GM19239 (cell line): ENCODE data around the gene MGAT3.
"Not testable (repeated sequence)": the region's sequence is repeated elsewhere in the genome, so short reads cannot be mapped to it uniquely, and the experiment has no call there.

Experiments
- DNase-seq: peaks from one replicate; pipeline ENCODE4 v3.0.0; 2011; ENCODE audit warnings: low spot score; ENCODE audit not compliant: insufficient read length
- FAIRE-seq: peaks from 2 replicates; lab custom pipeline; 2011; peaks lifted over from hg19 to GRCh38; lab: Jason Lieb, UNC

MGAT3 gene

GRCh38 chr22:39456522-39457197, at the start of gene MGAT3:
TSS of gene MGAT3 (plus strand) at chr22:39457012. CDS start at chr22:39487348, 30,336 bp downstream.
- DNase-seq (no peak), FAIRE-seq (peak; percentile 58)

- FAIRE-seq (no peak), DNase-seq (no peak)
Observed at GRCh38 chr22:39408173-39408572, 48.6 kb upstream of the MGAT3 start.

- no peak for FAIRE-seq
- DNase-seq = no peak
Observed at GRCh38 chr22:39408807-39409206, 48.0 kb upstream of the MGAT3 start.

- no peak for DNase-seq
- no peak for FAIRE-seq
Observed at GRCh38 chr22:39409516-39410029, 47.2 kb upstream of the MGAT3 start.

- DNase-seq (no peak), FAIRE-seq (no peak)
Observed at GRCh38 chr22:39410264-39410663, 46.5 kb upstream of the MGAT3 start.

GRCh38 chr22:39411828-39412365, 44.9 kb upstream of the MGAT3 start:
- FAIRE-seq, DNase-seq: not testable (repeated sequence)

GRCh38 chr22:39413204-39413603, 43.6 kb upstream of the MGAT3 start:
- FAIRE-seq, DNase-seq: not testable (repeated sequence)

GRCh38 chr22:39414377-39414776, 42.4 kb upstream of the MGAT3 start:
- DNase-seq (no peak), FAIRE-seq (no peak)

- DNase-seq = no peak
- FAIRE-seq = no peak
Observed at GRCh38 chr22:39414886-39415285, 41.9 kb upstream of the MGAT3 start.

- no peak for FAIRE-seq
Observed at GRCh38 chr22:39415506-39415905, 41.3 kb upstream of the MGAT3 start.

GRCh38 chr22:39416319-39416718, 40.5 kb upstream of the MGAT3 start:
- no peak for DNase-seq
- FAIRE-seq = no peak

More at GRCh38 chr22:39415506-39415905, 41.3 kb upstream of the MGAT3 start:
- DNase-seq = no peak

GRCh38 chr22:39417641-39418040, 39.2 kb upstream of the MGAT3 start:
- DNase-seq (no peak), FAIRE-seq (no peak)

- no peak for FAIRE-seq
Observed at GRCh38 chr22:39418696-39419095, 38.1 kb upstream of the MGAT3 start.

GRCh38 chr22:39419096-39419495, 37.7 kb upstream of the MGAT3 start:
- DNase-seq (no peak), FAIRE-seq (no peak)

More at GRCh38 chr22:39418696-39419095, 38.1 kb upstream of the MGAT3 start:
- DNase-seq = no peak

GRCh38 chr22:39419911-39420310, 36.9 kb upstream of the MGAT3 start:
- no peak for FAIRE-seq
- DNase-seq = no peak

GRCh38 chr22:39421691-39422090, 35.1 kb upstream of the MGAT3 start:
- no peak for FAIRE-seq
- DNase-seq = no peak

- no peak for FAIRE-seq
- no peak for DNase-seq
Observed at GRCh38 chr22:39422101-39422500, 34.7 kb upstream of the MGAT3 start.

GRCh38 chr22:39422721-39423120, 34.1 kb upstream of the MGAT3 start:
- FAIRE-seq (no peak), DNase-seq (no peak)

GRCh38 chr22:39423976-39424375, 32.8 kb upstream of the MGAT3 start:
- no peak for FAIRE-seq
- no peak for DNase-seq

GRCh38 chr22:39426380-39427043, 30.3 kb upstream of the MGAT3 start:
- FAIRE-seq (no peak), DNase-seq (no peak)
